ENCODE data around the gene ANKS1A. TPM values are rescaled to one million over a fixed set of nuclear protein-coding genes. Genes with fewer than 3 reads are reported as not detected.

ANKS1A gene
- total and polyA plus RNA-seq, 11 donors: 11.0 to 49.5 (median 29.3) TPM

- DNase-seq (no peak), ATAC-seq (peak in 1 of 4 donors; percentile 35)
- TF ChIP-seq CTCF (IDR thresholded peaks at IDR 0.05): no peak
- TF ChIP-seq POLR2A (IDR thresholded peaks at IDR 0.05): no peak
- H3K4me1 ChIP-seq: peaks cover 8 to 68% (median 46%) of the 10 kb centered on the region in 12 donors
- peak overlapping the region in 11 of 12 donors; percentile 7 to 79 (median 53) for H3K27ac ChIP-seq
- WGBS, 4 donors: 27 to 48% (median 38%) methylated on average over 5 of the region's 5 CpGs
- peaks cover 0 to 21% (median 14%) of the 10 kb centered on the region in 9 donors for H3K36me3 ChIP-seq
- no peaks in the 10 kb centered on the region for H3K9me3 ChIP-seq
- H3K27me3 ChIP-seq: no peaks in the 10 kb centered on the region
- H3K4me3 ChIP-seq: no peak overlapping the region
- intact Hi-C loops (cut with DNase I): no loop called here
Observed at GRCh38 chr6:35035481-35036030, 146.5 kb downstream of the ANKS1A start.

GRCh38 chr6:35036059-35036827, 147.2 kb downstream of the ANKS1A start:
- intact Hi-C loops (cut with DNase I): no loop called here
- Histone ChIP-seq H3K4me1 (peaks cover 8 to 69% (median 47%) of the 10 kb centered on the region in 12 donors), H3K9me3 (no peaks in the 10 kb centered on the region), H3K27ac (peak overlapping the region in 7 of 12 donors; percentile 25 to 79 (median 62)), H3K36me3 (peaks cover 0 to 21% (median 14%) of the 10 kb centered on the region in 9 donors), H3K27me3 (no peaks in the 10 kb centered on the region), H3K4me3 (no peak overlapping the region)
- WGBS, 4 donors: 68 to 75% (median 70%) methylated on average over 7 of the region's 7 CpGs
- TF ChIP-seq CTCF (IDR thresholded peaks at IDR 0.05) (no peak), POLR2A (IDR thresholded peaks at IDR 0.05) (no peak)
- DNase-seq (no peak), ATAC-seq (no peak)

- no peak for TF ChIP-seq CTCF (IDR thresholded peaks at IDR 0.05)
- TF ChIP-seq POLR2A (IDR thresholded peaks at IDR 0.05): no peak
- H3K27ac ChIP-seq: peak overlapping the region in 1 of 12 donors; percentile 77
- WGBS, 4 donors: 67 to 76% (median 72%) methylated on average over 8 of the region's 8 CpGs
- no peak for ATAC-seq
- H3K4me3 ChIP-seq: no peak overlapping the region
- H3K36me3 ChIP-seq: peaks cover 0 to 22% (median 11%) of the 10 kb centered on the region in 9 donors
- no peaks in the 10 kb centered on the region for H3K9me3 ChIP-seq
- no peaks in the 10 kb centered on the region for H3K27me3 ChIP-seq
- intact Hi-C loops (cut with DNase I): no loop called here
- peaks cover 8 to 78% (median 51%) of the 10 kb centered on the region in 12 donors for H3K4me1 ChIP-seq
- no peak for DNase-seq
Observed at GRCh38 chr6:35036828-35037663, 148.0 kb downstream of the ANKS1A start.

- Histone ChIP-seq H3K27me3 (no peaks in the 10 kb centered on the region), H3K9me3 (no peaks in the 10 kb centered on the region), H3K27ac (peak overlapping the region in 2 of 12 donors; percentile 13 to 61), H3K36me3 (peaks cover 0 to 23% (median 11%) of the 10 kb centered on the region in 9 donors), H3K4me1 (peaks cover 8 to 84% (median 56%) of the 10 kb centered on the region in 12 donors), H3K4me3 (no peak overlapping the region)
- TF ChIP-seq POLR2A (IDR thresholded peaks at IDR 0.05): no peak
- TF ChIP-seq CTCF (IDR thresholded peaks at IDR 0.05): no peak
- intact Hi-C loops (cut with DNase I): no loop called here
- 81 to 87% (median 85%) methylated on average over 2 of the region's 2 CpGs for WGBS, 4 donors
- no peak for DNase-seq
- ATAC-seq: no peak
Observed at GRCh38 chr6:35037664-35038038, 148.6 kb downstream of the ANKS1A start.
